Choroid plexus epithelial cell (primary cell): ENCODE data around the gene NDOR1.
"Not testable (repeated sequence)": the region's sequence is repeated elsewhere in the genome, so short reads cannot be mapped to it uniquely, and the experiment has no call there.

ENCODE experiments used
- DNase-seq: peaks from one replicate; pipeline ENCODE4 v3.0.0-alpha.2; 2010; ENCODE audit warnings: low read depth
- H3K4me3 ChIP-seq: 2 replicates; pipeline ENCODE4 v1.5.1; 2011; ENCODE audit warnings: low read depth, mild to moderate bottlenecking, control low read depth, low read length, moderate library complexity
- TF ChIP-seq, protein P1 (sequence below): conservative IDR thresholded peaks from 2 replicates; pipeline ENCODE4 v1.5.1; 2011; ENCODE audit warnings: low read depth, mild to moderate bottlenecking, control low read depth, inconsistent platforms, low read length, moderate library complexity

Gene NDOR1

GRCh38 chr9:137240318-137240840 lies 34.9 kb downstream of the NDOR1 start:
- H3K4me3 ChIP-seq = peak overlapping the region; percentile 72
- peak; percentile 82 for DNase-seq
- TF ChIP-seq, protein P1, sequence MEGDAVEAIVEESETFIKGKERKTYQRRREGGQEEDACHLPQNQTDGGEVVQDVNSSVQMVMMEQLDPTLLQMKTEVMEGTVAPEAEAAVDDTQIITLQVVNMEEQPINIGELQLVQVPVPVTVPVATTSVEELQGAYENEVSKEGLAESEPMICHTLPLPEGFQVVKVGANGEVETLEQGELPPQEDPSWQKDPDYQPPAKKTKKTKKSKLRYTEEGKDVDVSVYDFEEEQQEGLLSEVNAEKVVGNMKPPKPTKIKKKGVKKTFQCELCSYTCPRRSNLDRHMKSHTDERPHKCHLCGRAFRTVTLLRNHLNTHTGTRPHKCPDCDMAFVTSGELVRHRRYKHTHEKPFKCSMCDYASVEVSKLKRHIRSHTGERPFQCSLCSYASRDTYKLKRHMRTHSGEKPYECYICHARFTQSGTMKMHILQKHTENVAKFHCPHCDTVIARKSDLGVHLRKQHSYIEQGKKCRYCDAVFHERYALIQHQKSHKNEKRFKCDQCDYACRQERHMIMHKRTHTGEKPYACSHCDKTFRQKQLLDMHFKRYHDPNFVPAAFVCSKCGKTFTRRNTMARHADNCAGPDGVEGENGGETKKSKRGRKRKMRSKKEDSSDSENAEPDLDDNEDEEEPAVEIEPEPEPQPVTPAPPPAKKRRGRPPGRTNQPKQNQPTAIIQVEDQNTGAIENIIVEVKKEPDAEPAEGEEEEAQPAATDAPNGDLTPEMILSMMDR = no peak

- TF ChIP-seq, protein P1 = no peak
- DNase-seq = peak; percentile 100
- peak within 1 kb of the TSS; percentile 85 for H3K4me3 ChIP-seq
Observed at GRCh38 chr9:137240841-137241489, 35.5 kb downstream of the NDOR1 start, which contains the start of gene TUBB4B. Gene TUBB4B, plus strand, starts transcription at chr9:137241287. Its CDS starts 74 bp downstream, at chr9:137241361.

- TF ChIP-seq, protein P1 = no peak
- peak overlapping the region; percentile 85 for H3K4me3 ChIP-seq
- DNase-seq = no peak
Observed at GRCh38 chr9:137241490-137242268, 36.2 kb downstream of the NDOR1 start.

GRCh38 chr9:137242269-137243203 lies 37.0 kb downstream of the NDOR1 start:
- TF ChIP-seq, protein P1 = no peak
- no peak for DNase-seq
- peak overlapping the region; percentile 85 for H3K4me3 ChIP-seq

- H3K4me3 ChIP-seq, DNase-seq: not testable (repeated sequence)
Observed at GRCh38 chr9:137243266-137243625, 37.7 kb downstream of the NDOR1 start.

- TF ChIP-seq, protein P1 = peak; percentile 24
- DNase-seq = no peak
- H3K4me3 ChIP-seq = no peak overlapping the region
Observed at GRCh38 chr9:137243626-137244485, 38.4 kb downstream of the NDOR1 start.
